Activated naive CD4-positive, alpha-beta T cell treated with anti-CD3 and anti-CD28 coated beads, Interleukin-2, amount 50 U/mL, for 24 hours (primary cell): Measurements from ENCODE around the gene TTC34.
"Not testable (repeated sequence)": the region's sequence is repeated elsewhere in the genome, so short reads cannot be mapped to it uniquely, and the experiment has no call there.

Source experiments
- H3K27ac Mint-ChIP-seq: one replicate; pipeline ENCODE4 v1.8.0; 2021; ENCODE audit warnings: mild to moderate bottlenecking, mixed read lengths
- H3K27me3 Mint-ChIP-seq: one replicate; pipeline ENCODE4 v1.8.0; 2021; ENCODE audit warnings: mixed read lengths
- H3K36me3 Mint-ChIP-seq: one replicate; pipeline ENCODE4 v1.8.0; 2021; ENCODE audit warnings: mixed read lengths
- H3K4me1 Mint-ChIP-seq: one replicate; pipeline ENCODE4 v1.8.0; 2021; ENCODE audit warnings: mixed read lengths
- H3K4me3 Mint-ChIP-seq: one replicate; pipeline ENCODE4 v1.8.0; 2021; ENCODE audit warnings: mild to moderate bottlenecking, mixed read lengths
- H3K9me3 Mint-ChIP-seq: one replicate; pipeline ENCODE4 v1.8.0; 2021; ENCODE audit warnings: mixed read lengths

The TTC34 gene

GRCh38 chr1:2781627-2782026, 19.9 kb downstream of the TTC34 start:
- Mint-ChIP-seq H3K9me3 (peaks cover 16% of the 10 kb centered on the region), H3K27ac (no peak overlapping the region), H3K4me3 (no peak overlapping the region), H3K4me1 (no peaks in the 10 kb centered on the region), H3K36me3 (peaks cover 3% of the 10 kb centered on the region), H3K27me3 (peaks cover 17% of the 10 kb centered on the region)

GRCh38 chr1:2778220-2778592, 23.3 kb downstream of the TTC34 start:
- Mint-ChIP-seq H3K9me3 (peaks cover 16% of the 10 kb centered on the region), H3K36me3 (peaks cover 3% of the 10 kb centered on the region), H3K27ac (no peak overlapping the region), H3K4me3 (no peak overlapping the region), H3K27me3 (peaks cover 17% of the 10 kb centered on the region), H3K4me1 (no peaks in the 10 kb centered on the region)

GRCh38 chr1:2777424-2778219, 23.9 kb downstream of the TTC34 start:
- H3K9me3 Mint-ChIP-seq: peaks cover 16% of the 10 kb centered on the region
- H3K4me1 Mint-ChIP-seq: no peaks in the 10 kb centered on the region
- H3K27me3 Mint-ChIP-seq: peaks cover 17% of the 10 kb centered on the region
- H3K27ac Mint-ChIP-seq: no peak overlapping the region
- no peak overlapping the region for H3K4me3 Mint-ChIP-seq
- peaks cover 3% of the 10 kb centered on the region for H3K36me3 Mint-ChIP-seq

GRCh38 chr1:2775333-2775732, 26.2 kb downstream of the TTC34 start:
- H3K27me3 Mint-ChIP-seq, H3K4me1 Mint-ChIP-seq, H3K4me3 Mint-ChIP-seq: not testable (repeated sequence)

GRCh38 chr1:2768052-2768451, 33.4 kb downstream of the TTC34 start:
- H3K4me3 Mint-ChIP-seq, H3K27ac Mint-ChIP-seq, H3K4me1 Mint-ChIP-seq, H3K27me3 Mint-ChIP-seq, H3K9me3 Mint-ChIP-seq, H3K36me3 Mint-ChIP-seq: not testable (repeated sequence)

More at GRCh38 chr1:2775333-2775732, 26.2 kb downstream of the TTC34 start:
- H3K27ac Mint-ChIP-seq, H3K36me3 Mint-ChIP-seq, H3K9me3 Mint-ChIP-seq: not testable (repeated sequence)

GRCh38 chr1:2759433-2759832, 42.1 kb downstream of the TTC34 start:
- not testable (repeated sequence) for H3K9me3 Mint-ChIP-seq, H3K27ac Mint-ChIP-seq, H3K27me3 Mint-ChIP-seq, H3K4me3 Mint-ChIP-seq, H3K36me3 Mint-ChIP-seq, H3K4me1 Mint-ChIP-seq

- H3K27me3 Mint-ChIP-seq, H3K4me1 Mint-ChIP-seq, H3K9me3 Mint-ChIP-seq, H3K36me3 Mint-ChIP-seq, H3K27ac Mint-ChIP-seq, H3K4me3 Mint-ChIP-seq: not testable (repeated sequence)
Measured at GRCh38 chr1:2757519-2757918, 44.0 kb downstream of the TTC34 start.

GRCh38 chr1:2755426-2755825, 46.1 kb downstream of the TTC34 start:
- not testable (repeated sequence) for H3K27me3 Mint-ChIP-seq, H3K36me3 Mint-ChIP-seq, H3K27ac Mint-ChIP-seq, H3K9me3 Mint-ChIP-seq, H3K4me3 Mint-ChIP-seq, H3K4me1 Mint-ChIP-seq

- not testable (repeated sequence) for H3K4me3 Mint-ChIP-seq, H3K9me3 Mint-ChIP-seq, H3K36me3 Mint-ChIP-seq, H3K27ac Mint-ChIP-seq, H3K4me1 Mint-ChIP-seq, H3K27me3 Mint-ChIP-seq
Measured at GRCh38 chr1:2754597-2754996, 46.9 kb downstream of the TTC34 start.

- not testable (repeated sequence) for H3K4me1 Mint-ChIP-seq, H3K4me3 Mint-ChIP-seq, H3K27me3 Mint-ChIP-seq, H3K36me3 Mint-ChIP-seq, H3K9me3 Mint-ChIP-seq, H3K27ac Mint-ChIP-seq
Measured at GRCh38 chr1:2752503-2752902, 49.0 kb downstream of the TTC34 start.

GRCh38 chr1:2751866-2752265, 49.6 kb downstream of the TTC34 start:
- not testable (repeated sequence) for H3K4me3 Mint-ChIP-seq, H3K27me3 Mint-ChIP-seq, H3K36me3 Mint-ChIP-seq, H3K9me3 Mint-ChIP-seq, H3K4me1 Mint-ChIP-seq, H3K27ac Mint-ChIP-seq

GRCh38 chr1:2750766-2751730, 50.4 kb downstream of the TTC34 start:
- H3K27me3 Mint-ChIP-seq, H3K4me1 Mint-ChIP-seq: not testable (repeated sequence)

GRCh38 chr1:2750041-2750680, 51.3 kb downstream of the TTC34 start:
- H3K4me3 Mint-ChIP-seq, H3K27me3 Mint-ChIP-seq, H3K4me1 Mint-ChIP-seq, H3K9me3 Mint-ChIP-seq, H3K36me3 Mint-ChIP-seq, H3K27ac Mint-ChIP-seq: not testable (repeated sequence)

More at GRCh38 chr1:2750766-2751730, 50.4 kb downstream of the TTC34 start:
- H3K4me3 Mint-ChIP-seq, H3K27ac Mint-ChIP-seq, H3K36me3 Mint-ChIP-seq, H3K9me3 Mint-ChIP-seq: not testable (repeated sequence)

- H3K4me1 Mint-ChIP-seq, H3K27ac Mint-ChIP-seq, H3K27me3 Mint-ChIP-seq, H3K36me3 Mint-ChIP-seq, H3K4me3 Mint-ChIP-seq, H3K9me3 Mint-ChIP-seq: not testable (repeated sequence)
Measured at GRCh38 chr1:2748626-2749025, 52.9 kb downstream of the TTC34 start.

GRCh38 chr1:2694796-2695195, 106.7 kb downstream of the TTC34 start:
- H3K27ac Mint-ChIP-seq, H3K4me1 Mint-ChIP-seq: not testable (repeated sequence)

GRCh38 chr1:2690180-2690579, 111.3 kb downstream of the TTC34 start:
- H3K36me3 Mint-ChIP-seq, H3K4me3 Mint-ChIP-seq, H3K27me3 Mint-ChIP-seq, H3K27ac Mint-ChIP-seq, H3K4me1 Mint-ChIP-seq, H3K9me3 Mint-ChIP-seq: not testable (repeated sequence)

More at GRCh38 chr1:2694796-2695195, 106.7 kb downstream of the TTC34 start:
- H3K36me3 Mint-ChIP-seq, H3K27me3 Mint-ChIP-seq, H3K9me3 Mint-ChIP-seq, H3K4me3 Mint-ChIP-seq: not testable (repeated sequence)
